Measurements from ENCODE around the gene CRYM. TPM values are rescaled to one million over a fixed set of nuclear protein-coding genes. Genes with fewer than 3 reads are reported as not detected.

CRYM gene
- total RNA-seq, 1 donor from 2014 or later = 63.3 TPM

GRCh38 chr16:21222495-21223337 is 55.4 kb downstream of the CRYM start:
- DNase-seq (ENCODE audit: missing footprints) (no peak), ATAC-seq (no peak)
- intact Hi-C loops (cut with DNase I) = no loop called here

- intact Hi-C loops (cut with DNase I) = no loop called here
- no peak for ATAC-seq
- no peak for DNase-seq (ENCODE audit: missing footprints)
These were observed 58.5 kb downstream of the CRYM start for GRCh38 chr16:21219551-21219950.

DNA sequence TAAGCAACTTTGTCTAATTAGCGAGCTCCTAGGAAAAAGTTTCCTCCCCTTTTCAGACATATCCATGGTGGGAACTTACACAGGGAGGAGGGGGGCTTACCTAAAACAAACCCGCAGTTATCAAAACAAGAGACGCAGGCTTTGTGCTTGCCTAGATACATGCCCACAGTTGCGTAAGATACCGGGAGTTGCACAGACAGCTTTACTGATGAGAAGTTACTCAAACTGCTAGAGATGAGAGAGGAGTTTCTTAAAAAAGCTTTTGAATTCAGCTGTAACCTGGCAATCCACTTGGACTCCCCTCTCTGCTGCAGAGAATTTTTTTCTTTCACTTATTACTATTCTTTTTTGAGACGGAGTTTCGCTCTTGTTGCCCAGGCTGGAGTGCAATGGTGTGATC is 59.9 kb downstream of the CRYM start:
- no peak for ATAC-seq
- no peak for DNase-seq (ENCODE audit: missing footprints)
- intact Hi-C loops (cut with DNase I) = no loop called here

GRCh38 chr16:21217121-21217520 is 61.0 kb downstream of the CRYM start:
- ATAC-seq (no peak), DNase-seq (ENCODE audit: missing footprints) (no peak)
- intact Hi-C loops (cut with DNase I) = no loop called here

GRCh38 chr16:21214086-21214485 is 64.0 kb downstream of the CRYM start:
- intact Hi-C loops (cut with DNase I) = no loop called here
- DNase-seq (ENCODE audit: missing footprints) = no peak
- no peak for ATAC-seq

DNA sequence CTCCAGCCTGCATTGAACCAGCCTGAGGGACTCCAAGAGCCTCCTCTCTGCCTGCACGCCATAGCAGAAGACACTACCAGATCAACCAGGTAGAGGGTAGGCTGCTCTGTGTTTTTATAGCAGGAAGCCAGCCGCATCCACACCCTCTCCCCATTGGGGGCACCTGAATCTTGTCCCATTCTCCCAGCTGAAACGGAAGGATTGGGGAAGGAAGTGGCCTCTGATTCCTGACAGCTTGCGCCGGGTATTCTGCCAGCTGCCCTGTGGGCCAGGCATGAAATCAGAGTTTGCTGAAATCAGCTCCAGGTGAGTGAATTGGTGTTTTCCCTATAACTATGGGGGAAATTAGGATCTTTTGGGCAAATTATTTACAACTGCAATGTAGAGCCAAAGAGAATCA is 66.6 kb downstream of the CRYM start, which contains the start of gene ZP2:
Gene ZP2, minus strand, starts transcription at position 89 of the 400 bp plus-strand sequence. Its CDS starts 27 bp downstream, at position 62.
- no peak for DNase-seq (ENCODE audit: missing footprints)
- ATAC-seq = no peak
- intact Hi-C loops (cut with DNase I) = no loop called here

Other genes with a start within 250 kb of the CRYM start
- gene DNAH3, start 127.4 kb downstream of the CRYM start, total RNA-seq = 1.0 TPM
- gene LDAF1, start 119.6 kb downstream of the CRYM start, total RNA-seq = 129 TPM
- gene ZP2, start 66.7 kb downstream of the CRYM start, total RNA-seq = not detected
- gene ANKS4B, start 44.6 kb downstream of the CRYM start, total RNA-seq = not detected

Measured in Right ventricle myocardium inferior (tissue), 1 donor.